Erythroblast (primary cell): ENCODE data around the gene CWC25.
"Not testable (repeated sequence)": the region's sequence is repeated elsewhere in the genome, so short reads cannot be mapped to it uniquely, and the experiment has no call there.

Source experiments
- DNase-seq, 2 experiments: peaks; one replicate each; lab custom pipeline; 2025; lab: John Stamatoyannopoulos, UW
- GATA1 ChIP-seq: IDR thresholded peaks from 2 replicates; pipeline ENCODE4 v1.6.1; 2011; ENCODE audit warnings: low read depth, mild to moderate bottlenecking, control low read depth, low read length, moderate library complexity
- POLR2A ChIP-seq: IDR thresholded peaks from 2 replicates; pipeline ENCODE4 v1.6.1; 2011; ENCODE audit warnings: mild to moderate bottlenecking, low read length

CWC25 gene

DNA sequence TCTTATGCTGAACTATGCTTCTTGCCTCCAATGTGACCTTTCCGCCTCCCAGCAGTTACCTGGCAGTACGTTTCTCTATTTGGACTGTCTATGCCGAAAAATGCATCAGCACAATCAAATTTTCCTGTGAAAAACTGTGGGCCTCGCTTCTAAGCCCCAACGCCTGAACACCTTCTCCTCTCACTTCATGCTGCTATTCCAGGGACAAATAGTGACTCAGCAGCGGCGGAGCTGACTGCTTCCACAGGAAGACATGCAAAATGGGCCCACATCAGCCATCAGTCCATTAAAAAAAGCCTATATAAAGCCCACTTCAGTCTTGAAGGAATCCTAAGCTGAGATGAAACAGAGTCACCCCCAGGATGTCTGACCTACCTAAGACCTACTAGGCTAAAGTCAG lies 15.3 kb downstream of the CWC25 start:
- no peak for TF ChIP-seq POLR2A
- TF ChIP-seq GATA1, result no peak
- DNase-seq, result no peak

DNA sequence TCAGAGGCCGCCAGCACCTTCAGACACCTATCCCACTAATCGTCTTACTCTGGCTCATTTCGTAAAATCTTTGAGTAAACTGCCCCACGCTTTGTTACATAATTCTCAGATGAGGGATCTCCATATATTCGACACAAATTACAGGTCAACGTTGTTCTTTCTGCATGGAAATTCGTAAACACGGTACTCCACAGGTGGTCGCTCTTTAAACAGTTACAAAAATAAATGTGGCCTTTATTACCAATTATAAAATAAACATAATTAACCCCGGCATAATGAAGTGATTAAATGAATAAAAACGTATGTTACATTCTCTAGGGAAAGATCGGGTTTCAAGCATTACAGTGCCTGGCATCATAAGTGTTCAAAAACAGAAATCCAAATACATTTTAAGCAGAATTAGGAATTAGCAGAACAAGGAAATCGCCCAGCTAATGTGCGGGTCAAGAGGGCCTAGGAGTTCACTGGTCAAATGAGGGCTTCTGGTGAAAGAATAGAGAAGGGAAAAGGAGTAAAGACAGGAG lies 24.8 kb downstream of the CWC25 start:
- TF ChIP-seq POLR2A (no peak), GATA1 (no peak)
- DNase-seq, result no peak

DNA sequence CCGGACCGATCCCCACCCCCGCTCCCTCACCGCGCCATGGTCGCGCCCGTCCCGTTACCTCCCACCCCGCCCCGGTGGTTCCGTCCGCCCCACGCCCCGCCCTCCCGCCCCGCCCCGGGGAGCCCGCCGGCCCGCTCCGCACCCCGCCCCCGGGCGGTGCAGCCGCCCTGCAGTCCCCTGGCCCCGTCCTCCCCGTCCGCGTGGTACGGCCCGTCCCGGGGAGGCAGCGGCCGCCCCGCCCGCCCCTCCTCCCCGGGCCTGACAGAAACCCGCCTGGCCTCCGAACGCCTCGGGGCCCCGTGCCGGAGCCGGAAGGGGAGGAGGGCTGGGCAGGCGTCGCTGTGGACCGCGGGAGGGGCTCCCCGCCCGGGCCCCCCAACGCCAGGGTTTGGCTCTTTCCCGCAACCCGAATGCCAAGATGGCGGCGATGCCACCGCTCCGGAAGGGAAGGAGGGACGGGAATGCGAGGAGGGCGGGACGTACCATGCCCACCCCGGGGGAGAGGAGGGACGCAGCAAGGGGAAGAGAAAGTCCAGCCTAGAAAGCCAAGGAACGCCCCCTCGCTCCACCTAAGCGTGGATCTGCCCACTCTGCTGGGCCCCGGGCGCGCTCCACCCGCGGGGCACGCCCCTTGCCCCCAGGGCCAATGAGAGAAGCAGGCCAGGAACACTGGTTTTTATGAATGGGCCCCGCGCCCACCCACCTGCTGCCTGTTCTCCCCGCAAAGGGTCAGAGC lies 25.5 kb downstream of the CWC25 start, which contains the start of gene PIP4K2B:
Gene PIP4K2B, minus strand, starts transcription at position 56 of the 736 bp plus-strand sequence. CDS start 132 bp downstream, outside the sequence.
- DNase-seq, result peak; percentile 96 to 97
- no peak for TF ChIP-seq GATA1
- TF ChIP-seq POLR2A, result peak; percentile 55

DNA sequence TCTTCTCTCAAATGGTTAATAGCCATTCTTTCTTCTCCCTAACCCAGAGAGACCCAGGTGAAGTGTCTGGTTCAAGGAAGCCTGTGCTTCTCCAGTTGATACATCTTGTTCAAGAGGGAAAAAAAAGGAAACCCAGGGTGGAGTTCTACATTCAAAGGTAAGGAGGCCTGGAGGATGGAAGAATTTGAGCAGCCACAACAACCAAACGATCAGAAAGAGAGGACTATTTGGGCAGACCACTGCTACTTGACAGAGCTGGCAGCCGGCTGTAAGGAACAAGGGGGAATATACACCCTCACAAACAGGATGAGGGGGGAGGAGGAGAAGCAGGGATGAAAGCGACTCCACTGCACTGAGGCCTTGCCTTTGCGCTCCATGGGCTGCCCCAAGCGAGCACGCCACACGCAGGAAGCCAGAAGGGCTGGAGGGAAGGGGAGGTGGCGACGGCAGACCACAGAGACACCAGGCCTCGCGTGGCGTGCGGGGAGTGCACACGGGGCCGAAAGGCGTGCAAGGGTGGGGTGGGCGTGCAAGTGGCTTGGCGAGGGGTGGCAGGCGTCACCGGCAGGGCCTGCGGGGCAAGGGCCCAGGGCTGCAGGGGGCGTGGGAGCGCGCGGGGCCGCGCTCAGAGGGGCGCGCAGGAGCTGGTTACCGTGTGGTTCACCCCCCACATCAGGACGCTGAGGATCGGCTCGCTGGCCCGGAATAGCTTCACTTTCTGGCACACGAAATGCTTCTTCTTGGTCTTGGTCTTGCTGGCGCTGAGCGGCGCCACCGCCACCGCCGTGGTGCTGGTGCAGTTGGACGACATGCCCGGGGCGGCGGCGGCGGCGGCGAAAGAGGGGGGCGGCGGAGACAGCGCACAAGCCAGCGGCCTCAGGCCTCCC lies 26.3 kb downstream of the CWC25 start:
- TF ChIP-seq POLR2A (no peak), GATA1 (no peak)
- peak; percentile 82 for DNase-seq

DNA sequence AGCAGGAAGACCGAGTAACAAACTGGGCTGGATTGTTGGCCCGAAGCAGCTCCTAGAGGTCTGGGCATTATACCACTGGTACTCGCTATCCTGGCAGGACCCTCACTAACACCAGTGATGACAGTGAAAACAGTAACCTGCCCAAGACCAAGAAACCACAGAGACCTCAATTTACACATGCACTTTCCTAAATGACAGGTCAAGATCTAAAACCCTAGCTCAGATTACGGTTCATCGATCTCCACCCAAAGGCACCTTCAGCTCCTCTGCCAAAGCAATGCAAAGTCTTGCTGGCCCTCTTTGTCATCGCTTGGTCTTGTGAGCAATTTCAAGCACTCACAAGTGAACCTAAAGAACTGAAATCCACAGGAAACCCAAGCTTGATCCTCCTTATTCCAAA lies 27.3 kb downstream of the CWC25 start:
- no peak for TF ChIP-seq GATA1
- no peak for TF ChIP-seq POLR2A

DNA sequence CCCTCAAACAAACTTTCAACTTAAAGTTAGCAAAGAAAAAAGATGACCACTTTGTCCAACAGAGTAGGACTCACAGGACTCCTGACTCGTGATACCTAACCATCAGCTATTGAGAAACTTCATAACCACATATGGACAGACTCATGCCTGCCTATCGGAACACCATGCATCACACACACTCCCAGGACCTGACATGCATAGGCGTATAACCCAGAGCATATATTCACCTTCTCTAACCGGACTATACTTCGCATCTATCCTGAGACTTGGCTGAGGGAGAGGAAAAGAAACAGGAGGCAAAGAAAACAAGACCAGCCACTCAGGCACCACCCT lies 28.0 kb downstream of the CWC25 start:
- TF ChIP-seq POLR2A (no peak), GATA1 (no peak)
- no peak for DNase-seq

More for the DNA sequence above, 27.3 kb downstream of the CWC25 start:
- DNase-seq, result no peak

DNA sequence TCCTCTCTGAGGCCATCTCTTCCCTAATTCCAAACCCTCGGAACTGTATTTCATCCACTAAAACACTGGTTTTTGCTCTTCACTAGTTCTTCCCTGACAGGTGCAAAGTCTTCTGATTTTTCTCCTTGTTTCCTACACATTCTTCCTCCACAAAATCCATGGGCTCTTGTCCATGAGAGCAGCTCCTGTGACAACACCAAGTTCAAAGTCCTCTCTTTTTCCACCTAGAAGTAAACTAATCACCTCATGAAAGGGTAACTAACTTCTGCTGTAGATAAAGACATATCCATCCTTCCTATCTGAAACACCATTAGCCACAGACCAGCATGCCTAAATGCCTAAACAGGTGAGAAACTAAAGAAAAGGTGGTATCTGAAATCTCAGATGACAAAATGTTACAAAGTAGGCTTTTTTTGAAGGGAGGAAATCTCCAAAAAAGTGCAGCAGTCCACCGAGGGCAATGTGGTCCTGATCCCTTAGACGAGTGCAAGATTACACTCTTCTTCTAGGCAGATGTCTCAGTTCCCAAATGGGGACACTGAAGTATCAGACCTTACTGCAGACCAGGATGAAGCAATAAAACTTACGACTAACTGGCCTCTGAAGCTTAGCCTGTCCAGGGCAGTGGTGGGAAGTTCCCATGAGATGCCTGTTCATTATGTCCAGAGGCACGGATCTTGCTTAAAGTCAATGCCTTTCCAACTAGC lies 28.5 kb downstream of the CWC25 start:
- no peak for DNase-seq
- TF ChIP-seq POLR2A (no peak), GATA1 (no peak)

DNA sequence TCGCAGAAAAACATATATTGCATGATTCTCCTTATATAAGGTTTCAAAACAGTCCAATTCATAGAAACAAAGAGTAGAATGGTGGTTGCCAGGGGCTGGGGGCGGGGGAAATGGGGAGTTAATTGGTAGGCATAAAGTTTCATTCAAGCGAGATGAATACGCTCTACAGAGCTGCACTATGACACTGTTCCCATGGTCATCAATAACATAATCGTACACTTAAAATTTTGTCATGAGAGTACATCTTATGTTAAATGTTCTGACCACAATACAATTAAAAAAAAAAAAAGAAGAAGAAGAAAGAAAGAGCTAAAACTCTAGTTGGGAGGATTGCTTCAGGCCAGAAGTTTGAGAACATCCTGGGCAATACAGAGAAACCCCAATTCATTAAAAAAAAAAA lies 30.9 kb downstream of the CWC25 start:
- no peak for DNase-seq
- TF ChIP-seq GATA1 (no peak), POLR2A (no peak)

DNA sequence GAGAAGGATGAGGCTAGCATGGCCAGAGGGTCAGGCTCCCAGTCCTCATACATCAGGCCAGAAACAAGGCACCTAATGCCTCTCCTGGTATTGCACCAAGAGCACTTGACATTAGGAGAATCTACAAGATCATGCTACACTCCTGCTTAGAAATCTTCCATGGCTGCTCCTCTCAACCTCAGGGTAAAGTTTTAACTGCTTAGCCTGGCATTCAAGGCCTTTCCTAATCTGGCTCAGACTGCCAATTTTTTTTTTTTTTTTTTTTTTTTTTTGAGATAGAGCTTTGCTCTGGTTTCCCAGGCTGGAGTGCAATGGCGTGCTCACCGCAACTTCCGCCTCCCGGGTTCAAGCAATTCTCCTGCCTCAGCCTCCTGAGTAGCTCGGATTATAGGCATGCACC lies 34.0 kb downstream of the CWC25 start:
- no peak for TF ChIP-seq POLR2A
- no peak for TF ChIP-seq GATA1
- DNase-seq, result no peak

DNA sequence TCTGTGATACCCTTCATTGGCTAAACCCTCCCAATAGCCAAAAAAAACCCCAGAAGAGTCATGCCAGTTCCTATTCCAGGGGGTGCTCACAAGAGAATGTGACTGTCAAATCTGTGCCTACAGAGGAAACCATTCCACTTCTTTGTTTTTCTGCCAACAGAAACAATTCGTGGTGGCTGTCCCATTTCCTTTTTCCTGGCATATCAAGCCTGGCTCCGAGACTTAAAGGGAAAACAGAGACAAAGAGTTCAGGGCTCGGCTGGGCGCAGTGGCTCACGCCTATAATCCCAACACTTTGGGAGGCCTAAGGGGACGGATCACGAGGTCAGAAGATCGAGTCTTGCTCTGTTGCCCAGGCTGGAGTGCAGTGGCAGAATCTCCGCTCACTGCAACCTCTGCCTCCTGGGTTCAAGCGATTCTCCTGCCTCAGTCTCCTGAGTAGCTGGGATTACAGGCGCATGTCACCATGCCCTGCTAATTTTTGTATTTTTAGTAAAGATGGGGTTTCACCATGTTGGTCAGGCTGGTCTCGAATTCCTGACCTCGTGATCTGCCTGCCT lies 34.9 kb downstream of the CWC25 start:
- not testable (repeated sequence) for DNase-seq

DNA sequence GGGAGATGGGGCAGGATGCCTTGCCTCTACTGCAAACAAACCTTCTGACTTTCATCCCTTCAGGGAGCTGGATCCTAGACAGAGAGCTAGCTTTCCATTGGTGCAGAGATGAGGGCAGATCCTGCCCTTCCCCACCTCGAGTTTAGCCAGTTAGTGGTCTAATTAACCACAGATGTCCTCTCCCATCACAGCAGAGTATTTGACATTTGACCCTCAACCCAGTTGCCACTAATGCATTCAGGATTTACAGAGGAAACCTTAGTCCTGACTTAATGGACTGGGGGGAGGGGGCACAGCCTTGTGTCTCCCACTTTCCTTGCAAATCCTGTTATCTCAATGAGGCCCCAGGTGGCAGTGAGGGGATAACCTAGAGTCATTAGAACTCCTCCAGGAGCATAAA lies 35.9 kb downstream of the CWC25 start:
- TF ChIP-seq GATA1 (no peak), POLR2A (no peak)
- no peak for DNase-seq

DNA sequence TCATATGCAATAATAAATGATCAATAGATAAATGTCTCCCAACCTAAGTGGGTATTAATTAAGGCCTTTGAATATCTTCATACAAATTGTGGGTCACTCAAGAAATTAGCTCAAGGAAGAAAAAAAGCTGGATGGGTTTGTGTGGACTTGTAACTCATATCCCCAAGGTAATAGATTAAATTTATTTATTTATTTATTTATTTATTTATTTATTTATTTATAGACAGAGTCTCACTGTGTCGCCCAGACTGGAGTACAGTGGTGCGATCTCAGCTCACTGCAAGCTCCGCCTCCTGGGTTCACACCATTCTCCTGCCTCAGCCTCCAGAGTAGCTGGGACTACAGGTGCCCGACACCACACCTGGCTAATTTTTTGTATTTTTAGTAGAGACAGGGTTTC lies 37.1 kb downstream of the CWC25 start:
- DNase-seq, result not testable (repeated sequence)

DNA sequence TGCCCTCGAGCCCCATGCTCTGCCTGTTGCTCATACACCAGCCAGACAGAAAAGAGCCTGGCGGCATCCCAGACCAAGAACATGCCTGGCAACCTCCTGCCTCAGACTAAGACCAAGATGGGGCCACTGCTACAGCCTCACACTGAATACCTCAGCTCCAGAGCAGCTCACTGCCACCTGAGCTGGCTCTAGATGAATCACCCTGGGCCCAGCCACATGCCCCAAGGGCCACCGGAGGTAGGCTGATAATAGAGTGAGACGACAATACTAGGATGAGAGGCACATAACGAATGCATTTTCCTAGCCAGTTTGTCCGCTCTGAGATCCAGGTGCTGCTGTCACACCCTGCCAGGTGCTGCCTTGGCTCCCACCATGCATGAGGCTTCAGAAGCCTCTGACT lies 38.7 kb downstream of the CWC25 start:
- DNase-seq, result no peak
- TF ChIP-seq POLR2A (no peak), GATA1 (no peak)

DNA sequence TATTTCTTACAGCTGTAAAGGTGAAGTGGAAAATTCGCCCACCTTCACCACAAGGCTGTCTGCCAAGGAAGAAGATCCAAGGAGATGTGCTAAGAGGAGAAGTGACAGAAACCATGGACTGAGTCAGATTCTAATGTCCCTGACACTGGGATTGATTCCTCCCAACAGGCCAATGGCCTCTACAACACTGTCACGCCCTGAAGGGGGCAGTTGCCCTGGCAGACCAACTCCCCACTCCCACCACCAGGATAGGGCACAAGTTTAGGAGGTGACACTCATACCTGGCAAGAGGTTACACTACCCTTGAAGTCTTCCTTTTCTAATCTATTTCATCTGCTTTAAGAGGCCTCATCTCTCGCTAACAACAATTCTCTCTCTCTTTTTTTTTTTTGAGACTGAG lies 41.9 kb downstream of the CWC25 start:
- DNase-seq, result no peak
- no peak for TF ChIP-seq GATA1
- TF ChIP-seq POLR2A, result no peak
